MM.1S (cell line): ENCODE results near the gene DSCAML1.

Source experiments
- DNase-seq: peaks from one replicate; pipeline ENCODE4 v3.0.0-alpha.2; 2015
- H2AFZ ChIP-seq: fragments of 300-600 bp; sonication (generic); 2 replicates; pipeline ENCODE4 v1.6.0; 2016; ENCODE audit warnings: antibody characterized with exemption, low read length
- H3F3A ChIP-seq: fragments of 300-600 bp; sonication (generic); 2 replicates; pipeline ENCODE4 v1.6.1; 2016; ENCODE audit warnings: mild to moderate bottlenecking, antibody characterized with exemption, low read length, moderate library complexity, mixed read lengths; ENCODE audit not compliant: insufficient read depth
- H3K27ac ChIP-seq: fragments of 300-600 bp; sonication (generic); 2 replicates; pipeline ENCODE4 v1.5.1; 2016; ENCODE audit warnings: mild to moderate bottlenecking, low read length
- H3K27me3 ChIP-seq: fragments of 300-600 bp; sonication (generic); replicated peaks from 2 replicates; pipeline ENCODE4 v1.6.0; 2016; ENCODE audit warnings: low read length; ENCODE audit not compliant: insufficient read depth
- H3K36me3 ChIP-seq: fragments of 300-600 bp; sonication (generic); replicated peaks from 2 replicates; pipeline ENCODE4 v1.6.1; 2016; ENCODE audit warnings: mild to moderate bottlenecking, low read length, mixed read lengths; ENCODE audit not compliant: insufficient read depth
- H3K4me1 ChIP-seq: fragments of 300-600 bp; sonication (generic); 2 replicates; pipeline ENCODE4 v1.6.1; 2016; ENCODE audit warnings: low read length, mixed read lengths
- H3K4me2 ChIP-seq: fragments of 300-600 bp; sonication (generic); 2 replicates; pipeline ENCODE4 v1.6.0; 2016; ENCODE audit warnings: low read depth, low read length
- H3K4me3 ChIP-seq: fragments of 300-600 bp; sonication (generic); 2 replicates; pipeline ENCODE4 v1.5.1; 2016; ENCODE audit warnings: low read length, mixed read lengths
- H3K79me2 ChIP-seq: fragments of 300-600 bp; sonication (generic); 2 replicates; pipeline ENCODE4 v1.6.1; 2016; ENCODE audit warnings: mixed run types, low read length, mixed read lengths
- H3K9ac ChIP-seq: fragments of 300-600 bp; sonication (generic); 2 replicates; pipeline ENCODE4 v1.6.1; 2016; ENCODE audit warnings: low read length, mixed read lengths
- H3K9me2 ChIP-seq: fragments of 300-600 bp; sonication (generic); replicated peaks from 2 replicates; pipeline ENCODE4 v1.6.1; 2016; ENCODE audit warnings: mild to moderate bottlenecking, low read length, mixed read lengths; ENCODE audit not compliant: insufficient read depth
- H3K9me3 ChIP-seq: fragments of 300-600 bp; sonication (generic); replicated peaks from 2 replicates; pipeline ENCODE4 v1.6.1; 2016; ENCODE audit warnings: mild to moderate bottlenecking, low read length, mixed read lengths; ENCODE audit not compliant: insufficient read depth
- H4K20me1 ChIP-seq: fragments of 300-600 bp; sonication (generic); 2 replicates; pipeline ENCODE4 v1.6.1; 2016; ENCODE audit warnings: mild to moderate bottlenecking, low read length, moderate library complexity, mixed read lengths; ENCODE audit not compliant: insufficient read depth
- CTCF ChIP-seq: fragments of 300-600 bp; sonication (generic); IDR thresholded peaks from 2 replicates; pipeline ENCODE4 v1.5.1; 2016; ENCODE audit warnings: antibody characterized with exemption, low read length, mixed read lengths
- EZH2 ChIP-seq: fragments of 300-600 bp; sonication (generic); optimal IDR thresholded peaks from 2 replicates; pipeline ENCODE3; 2017; ENCODE audit warnings: low read depth, mild to moderate bottlenecking, antibody characterized with exemption, low read length, mixed read lengths
- EZH2phosphoT487 ChIP-seq: fragments of 300-600 bp; sonication (generic); IDR thresholded peaks from 2 replicates; pipeline ENCODE4 v1.6.1; 2018; ENCODE audit warnings: antibody characterized with exemption, low read length

The DSCAML1 gene

GRCh38 chr11:117678658-117679406 is 118.2 kb downstream of the DSCAML1 start:
- Histone ChIP-seq H3K79me2 (no peaks in the 10 kb centered on the region), H4K20me1 (no peaks in the 10 kb centered on the region), H3K4me1 (no peaks in the 10 kb centered on the region), H2AFZ (no peak overlapping the region), H3K4me2 (no peak overlapping the region), H3K4me3 (no peak overlapping the region), H3K27ac (no peak overlapping the region), H3K9ac (no peak overlapping the region), H3K36me3 (no peaks in the 10 kb centered on the region), H3F3A (no peaks in the 10 kb centered on the region), H3K9me3 (no peaks in the 10 kb centered on the region), H3K9me2 (no peaks in the 10 kb centered on the region), H3K27me3 (peaks cover 93% of the 10 kb centered on the region)
- TF ChIP-seq EZH2phosphoT487 (no peak), EZH2 (no peak), CTCF (no peak)
- DNase-seq, result no peak

DNA sequence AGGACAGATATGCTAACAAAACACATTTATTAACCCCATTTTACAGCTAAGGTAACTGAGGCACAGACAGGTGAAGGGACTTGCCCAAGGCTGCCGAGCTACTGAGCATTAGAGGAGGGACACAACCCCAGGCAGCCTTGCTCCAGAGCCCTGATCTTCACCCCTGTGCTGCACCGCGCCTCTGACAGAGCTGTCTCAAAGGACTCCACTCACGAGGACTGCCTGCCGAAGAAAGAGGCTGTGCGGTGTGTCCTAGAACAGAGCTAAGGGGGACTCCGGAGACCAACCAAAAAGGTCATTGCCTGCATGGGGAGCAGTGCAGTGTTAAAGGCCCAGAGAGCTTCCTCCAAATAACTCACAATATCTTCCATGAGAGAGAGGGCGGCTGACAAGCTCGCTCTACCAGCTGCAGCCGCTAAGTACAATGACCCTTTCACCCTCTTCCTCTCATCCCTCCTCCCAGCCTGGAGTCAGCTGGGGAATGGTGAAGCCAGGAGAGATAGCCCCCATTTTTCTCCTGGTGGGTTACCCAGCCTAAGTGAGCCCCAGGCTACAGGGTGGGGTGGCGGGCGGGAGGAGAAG is 119.2 kb downstream of the DSCAML1 start:
- H3K27ac ChIP-seq, result no peak overlapping the region
- no peaks in the 10 kb centered on the region for H3K4me1 ChIP-seq
- no peaks in the 10 kb centered on the region for H3K9me2 ChIP-seq
- no peak overlapping the region for H2AFZ ChIP-seq
- no peak overlapping the region for H3K4me2 ChIP-seq
- H3K9me3 ChIP-seq, result no peaks in the 10 kb centered on the region
- no peak overlapping the region for H3K9ac ChIP-seq
- H3K4me3 ChIP-seq, result no peak overlapping the region
- DNase-seq, result no peak
- no peaks in the 10 kb centered on the region for H4K20me1 ChIP-seq
- H3K27me3 ChIP-seq, result peaks cover 93% of the 10 kb centered on the region
- H3K36me3 ChIP-seq, result no peaks in the 10 kb centered on the region
- no peaks in the 10 kb centered on the region for H3F3A ChIP-seq
- H3K79me2 ChIP-seq, result no peaks in the 10 kb centered on the region
- no peak for TF ChIP-seq CTCF
- TF ChIP-seq EZH2, result no peak
- TF ChIP-seq EZH2phosphoT487, result no peak

- H3K4me3 ChIP-seq, result no peak overlapping the region
- H3K4me2 ChIP-seq, result no peak overlapping the region
- H3F3A ChIP-seq, result no peaks in the 10 kb centered on the region
- H3K79me2 ChIP-seq, result no peaks in the 10 kb centered on the region
- H3K27ac ChIP-seq, result no peak overlapping the region
- no peak overlapping the region for H3K9ac ChIP-seq
- no peak for DNase-seq
- no peaks in the 10 kb centered on the region for H3K36me3 ChIP-seq
- H3K9me3 ChIP-seq, result no peaks in the 10 kb centered on the region
- no peaks in the 10 kb centered on the region for H3K4me1 ChIP-seq
- H3K27me3 ChIP-seq, result peaks cover 94% of the 10 kb centered on the region
- H4K20me1 ChIP-seq, result no peaks in the 10 kb centered on the region
- TF ChIP-seq CTCF (no peak), EZH2phosphoT487 (no peak), EZH2 (no peak)
- no peak overlapping the region for H2AFZ ChIP-seq
- no peaks in the 10 kb centered on the region for H3K9me2 ChIP-seq
These were observed 120.5 kb downstream of the DSCAML1 start for GRCh38 chr11:117676501-117676900.
